ENCODE data around the gene PVRIG. TPM values are rescaled to one million over a fixed set of nuclear protein-coding genes. Genes with fewer than 3 reads are reported as not detected.

The PVRIG gene
- total RNA-seq, 2 experiments from 2014 or later = 30.1 to 33.2 TPM

DNA sequence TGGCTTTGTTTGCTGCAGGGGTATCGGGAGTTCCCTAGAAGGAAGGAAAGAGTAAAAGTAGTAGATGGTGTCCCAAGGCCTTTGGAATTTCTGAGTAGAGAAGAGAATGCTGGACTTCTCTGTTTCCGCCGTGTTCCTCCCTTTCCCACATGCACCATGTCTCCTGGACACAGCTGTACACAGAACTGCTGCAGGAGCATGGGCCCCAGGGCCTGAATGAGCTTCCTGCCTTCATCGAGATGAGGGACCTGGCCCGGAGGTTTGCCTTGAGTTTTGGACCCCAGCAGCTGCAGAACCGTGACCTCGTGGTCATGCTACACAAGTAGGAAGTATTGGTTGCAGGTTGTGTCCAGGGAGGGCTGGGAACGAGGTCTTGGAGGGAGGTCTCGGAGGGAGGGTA, 15.3 kb upstream of the PVRIG start:
- Histone ChIP-seq H3K27ac (ENCODE audit: low read depth in 1 of 2, low read length in 2 of 2) (no peak overlapping the region), H3K4me3 (ENCODE audit: low read length) (no peak overlapping the region), H3K27me3 (ENCODE audit: control insufficient read depth in 1 of 2, insufficient read depth in 2 of 2, low read length in 2 of 2) (no peaks in the 10 kb centered on the region), H3K36me3 (ENCODE audit: insufficient read depth, low read length) (no peaks in the 10 kb centered on the region), H3K9me3 (ENCODE audit: control insufficient read depth in 1 of 2, insufficient read depth in 1 of 2, low read length in 2 of 2) (no peaks in the 10 kb centered on the region), H3K4me1 (ENCODE audit: insufficient read depth, low read length) (peaks cover 12% of the 10 kb centered on the region)
- ATAC-seq (ENCODE audit: poor library complexity) = no peak
- DNase-seq = no peak
- Mint-ChIP-seq H3K4me1 (ENCODE audit: low read depth) (peaks cover 14% of the 10 kb centered on the region), H3K4me3 (no peak overlapping the region), H3K27me3 (no peaks in the 10 kb centered on the region), H3K9me3 (no peaks in the 10 kb centered on the region), H3K27ac (no peak overlapping the region), H3K36me3 (ENCODE audit: low read depth) (no peaks in the 10 kb centered on the region)
- intact Hi-C loops (cut with DNase I, micrococcal nuclease) = no loop called here
- ChIA-PET CTCF (no interaction called here), POLR2A (no interaction called here)
- TF ChIP-seq, protein P1, sequence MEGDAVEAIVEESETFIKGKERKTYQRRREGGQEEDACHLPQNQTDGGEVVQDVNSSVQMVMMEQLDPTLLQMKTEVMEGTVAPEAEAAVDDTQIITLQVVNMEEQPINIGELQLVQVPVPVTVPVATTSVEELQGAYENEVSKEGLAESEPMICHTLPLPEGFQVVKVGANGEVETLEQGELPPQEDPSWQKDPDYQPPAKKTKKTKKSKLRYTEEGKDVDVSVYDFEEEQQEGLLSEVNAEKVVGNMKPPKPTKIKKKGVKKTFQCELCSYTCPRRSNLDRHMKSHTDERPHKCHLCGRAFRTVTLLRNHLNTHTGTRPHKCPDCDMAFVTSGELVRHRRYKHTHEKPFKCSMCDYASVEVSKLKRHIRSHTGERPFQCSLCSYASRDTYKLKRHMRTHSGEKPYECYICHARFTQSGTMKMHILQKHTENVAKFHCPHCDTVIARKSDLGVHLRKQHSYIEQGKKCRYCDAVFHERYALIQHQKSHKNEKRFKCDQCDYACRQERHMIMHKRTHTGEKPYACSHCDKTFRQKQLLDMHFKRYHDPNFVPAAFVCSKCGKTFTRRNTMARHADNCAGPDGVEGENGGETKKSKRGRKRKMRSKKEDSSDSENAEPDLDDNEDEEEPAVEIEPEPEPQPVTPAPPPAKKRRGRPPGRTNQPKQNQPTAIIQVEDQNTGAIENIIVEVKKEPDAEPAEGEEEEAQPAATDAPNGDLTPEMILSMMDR (IDR thresholded peaks at IDR 0.05) = no peak

DNA sequence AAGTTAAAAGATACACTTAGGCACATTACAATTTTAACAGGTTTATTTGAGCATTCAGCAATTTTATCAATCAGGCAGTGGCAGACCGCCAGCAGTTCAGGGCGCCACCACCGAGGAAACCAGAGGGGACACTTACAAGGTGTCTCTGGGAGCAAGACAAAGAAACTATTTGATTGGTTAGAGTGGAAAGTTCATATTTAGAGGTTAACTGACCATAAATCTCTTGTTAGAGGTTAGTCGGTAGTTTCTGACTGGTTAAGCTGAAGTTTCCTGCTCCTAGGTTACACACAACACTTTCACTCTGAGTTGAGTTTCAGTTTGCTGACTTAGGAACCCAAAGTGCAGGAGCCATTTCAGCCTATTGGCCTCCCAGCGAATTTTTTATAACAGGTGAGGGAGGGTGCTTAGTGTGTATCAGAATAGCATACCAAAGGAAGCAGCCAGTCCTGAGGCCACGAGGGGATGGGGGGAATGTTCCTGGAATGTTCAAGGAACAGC, 10.8 kb upstream of the PVRIG start:
- intact Hi-C loops (cut with DNase I, micrococcal nuclease) = no loop called here
- CTCF ChIA-PET = interaction anchor here (1.3 to 2.0 kb wide), 3 partner anchors 11 to 76 kb away, joined by 3 to 5 read pairs (median 3); no protein-coding TSS in a partner anchor

DNA sequence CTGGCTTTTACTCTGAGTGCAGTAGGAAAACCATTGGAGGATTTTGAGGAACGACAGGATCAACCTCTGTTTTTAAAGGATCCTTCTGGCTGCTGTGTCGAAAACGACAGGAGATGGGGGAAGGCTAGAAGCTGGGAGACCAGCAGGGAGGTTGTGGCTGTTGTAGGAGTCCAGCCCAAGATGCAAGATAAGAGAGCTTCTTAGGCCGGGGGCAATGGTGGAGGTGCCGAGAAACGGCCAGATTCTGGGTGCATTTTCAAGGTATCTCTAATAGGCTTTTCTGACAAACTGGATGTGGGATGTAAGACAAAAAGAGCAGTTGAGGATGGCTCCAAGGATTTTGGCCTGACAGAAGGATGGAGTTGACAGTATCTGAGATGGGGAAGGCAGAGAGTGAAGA, 10.3 kb upstream of the PVRIG start:
- Histone ChIP-seq H3K9me3 (ENCODE audit: control insufficient read depth in 1 of 2, insufficient read depth in 1 of 2, low read length in 2 of 2) (no peaks in the 10 kb centered on the region), H3K27ac (ENCODE audit: low read depth in 1 of 2, low read length in 2 of 2) (no peak overlapping the region), H3K4me1 (ENCODE audit: insufficient read depth, low read length) (peaks cover 44% of the 10 kb centered on the region), H3K27me3 (ENCODE audit: control insufficient read depth in 1 of 2, insufficient read depth in 2 of 2, low read length in 2 of 2) (no peaks in the 10 kb centered on the region), H3K36me3 (ENCODE audit: insufficient read depth, low read length) (no peaks in the 10 kb centered on the region), H3K4me3 (ENCODE audit: low read length) (no peak overlapping the region)
- peak overlapping the region; percentile 43 for H3K4me3 Mint-ChIP-seq
- no peaks in the 10 kb centered on the region for H3K27me3 Mint-ChIP-seq
- ATAC-seq (ENCODE audit: poor library complexity) (no peak), DNase-seq (no peak)
- ChIA-PET POLR2A (interaction anchor here (0.7 kb wide), 1 partner anchor 629 kb away, joined by 3 read pairs; no protein-coding TSS in a partner anchor), CTCF (interaction anchor here (1.6 to 2.0 kb wide), 2 partner anchors 12 to 77 kb away, joined by 3 to 5 read pairs; no protein-coding TSS in a partner anchor)
- TF ChIP-seq, protein P1 (IDR thresholded peaks at IDR 0.05) = no peak
- intact Hi-C loops (cut with DNase I, micrococcal nuclease) = no loop called here
- H3K27ac Mint-ChIP-seq = peak overlapping the region; percentile 82
- peaks cover 55% of the 10 kb centered on the region for H3K4me1 Mint-ChIP-seq (ENCODE audit: low read depth)
- H3K9me3 Mint-ChIP-seq = no peaks in the 10 kb centered on the region
- no peaks in the 10 kb centered on the region for H3K36me3 Mint-ChIP-seq (ENCODE audit: low read depth)

More for the DNA sequence above, 10.8 kb upstream of the PVRIG start:
- TF ChIP-seq, protein P1 (IDR thresholded peaks at IDR 0.05) = no peak
- Histone ChIP-seq H3K27ac (ENCODE audit: low read depth in 1 of 2, low read length in 2 of 2) (no peak overlapping the region), H3K9me3 (ENCODE audit: control insufficient read depth in 1 of 2, insufficient read depth in 1 of 2, low read length in 2 of 2) (no peaks in the 10 kb centered on the region), H3K36me3 (ENCODE audit: insufficient read depth, low read length) (no peaks in the 10 kb centered on the region), H3K4me3 (ENCODE audit: low read length) (peak overlapping the region; percentile 11), H3K27me3 (ENCODE audit: control insufficient read depth in 1 of 2, insufficient read depth in 2 of 2, low read length in 2 of 2) (no peaks in the 10 kb centered on the region), H3K4me1 (ENCODE audit: insufficient read depth, low read length) (peaks cover 38% of the 10 kb centered on the region)
- peak in 4 of 14 experiments; percentile 43 to 63 (median 48) for DNase-seq
- Mint-ChIP-seq H3K4me1 (ENCODE audit: low read depth) (peaks cover 50% of the 10 kb centered on the region), H3K4me3 (peak overlapping the region; percentile 43), H3K27ac (peak overlapping the region; percentile 82), H3K27me3 (no peaks in the 10 kb centered on the region), H3K36me3 (ENCODE audit: low read depth) (no peaks in the 10 kb centered on the region), H3K9me3 (no peaks in the 10 kb centered on the region)
- POLR2A ChIA-PET = interaction anchor here (1.4 kb wide), 1 partner anchor 31 kb away, joined by 6 read pairs; the partner anchor contains the start of genes GPC2 and STAG3
- ATAC-seq (ENCODE audit: poor library complexity) = peak; percentile 53
